Left renal pelvis (tissue), 4 donors: ENCODE results near the gene TRMT1L. TPM values are rescaled to one million over a fixed set of nuclear protein-coding genes. Genes with fewer than 3 reads are reported as not detected.
"Not testable (repeated sequence)": the region's sequence is repeated elsewhere in the genome, so short reads cannot be mapped to it uniquely, and the experiment has no call there.

Experiments
- DNase-seq, 4 donors: peaks; one replicate each; pipeline ENCODE4 v3.0.0-alpha.2; 2013; ENCODE audit warnings: low read depth in 4 of 4, low spot score in 3 of 4
- polyA plus RNA-seq, 4 donors: library from polyadenylated mRNA; unstranded; fragments of 120-200 nt; gene quantifications; one replicate each; pipeline ENCODE4 v1.2.1, GENCODE V29; 2013; ENCODE audit not compliant: insufficient read length in 4 of 4

The TRMT1L gene
- polyA plus RNA-seq: 10 to 100 TPM; 13.8 to 26.3 (median 21.8) TPM

GRCh38 chr1:185156854-185157598 is at the start of gene TRMT1L, which contains the start of gene SWT1:
Gene TRMT1L (minus strand): TSS chr1:185156953. CDS start chr1:185156712, 241 bp downstream.
Gene SWT1 (plus strand): TSS chr1:185157167. CDS start chr1:185160842, 3,675 bp downstream.
- peak; percentile 97 to 99 (median 98) for DNase-seq

GRCh38 chr1:185200889-185201288 is 44.1 kb upstream of the TRMT1L start:
- DNase-seq: no peak

GRCh38 chr1:185198712-185199111 is 42.0 kb upstream of the TRMT1L start:
- DNase-seq: not testable (repeated sequence)

GRCh38 chr1:185193756-185194155 is 37.0 kb upstream of the TRMT1L start:
- no peak for DNase-seq

GRCh38 chr1:185170291-185170848 is 13.6 kb upstream of the TRMT1L start:
- DNase-seq: peak in 3 of 4 donors; percentile 36 to 68 (median 55)

GRCh38 chr1:185166106-185166505 is 9.4 kb upstream of the TRMT1L start:
- no peak for DNase-seq

- DNase-seq: no peak
Observed at GRCh38 chr1:185162491-185162890, 5.7 kb upstream of the TRMT1L start.

- no peak for DNase-seq
Observed at GRCh38 chr1:185159966-185160365, 3.2 kb upstream of the TRMT1L start.

- no peak for DNase-seq
Observed at GRCh38 chr1:185158800-185159199, 2.0 kb upstream of the TRMT1L start.

- DNase-seq: peak in 1 of 4 donors; percentile 41
Observed at GRCh38 chr1:185157599-185158412, 1.1 kb upstream of the TRMT1L start.

GRCh38 chr1:185156288-185156853 is 382 bp downstream of the TRMT1L start:
- peak in 2 of 4 donors; percentile 12 to 64 for DNase-seq

GRCh38 chr1:185155600-185156287 is 1.0 kb downstream of the TRMT1L start:
- peak in 1 of 4 donors; percentile 24 for DNase-seq

GRCh38 chr1:185154912-185155513 is 1.7 kb downstream of the TRMT1L start:
- no peak for DNase-seq

- DNase-seq: no peak
Observed at GRCh38 chr1:185152187-185152767, 4.5 kb downstream of the TRMT1L start.

GRCh38 chr1:185151215-185151614 is 5.5 kb downstream of the TRMT1L start:
- DNase-seq: no peak

GRCh38 chr1:185144233-185144632 is 12.5 kb downstream of the TRMT1L start:
- DNase-seq: no peak

GRCh38 chr1:185139246-185139645 is 17.5 kb downstream of the TRMT1L start:
- no peak for DNase-seq

GRCh38 chr1:185137896-185138545 is 18.7 kb downstream of the TRMT1L start:
- DNase-seq: no peak

GRCh38 chr1:185132534-185132933 is 24.2 kb downstream of the TRMT1L start:
- DNase-seq: no peak
